ENCODE data around the gene HDAC5.

- TF ChIP-seq EZH2phosphoT487 (IDR thresholded peaks at IDR 0.05; ENCODE audit: insufficient read depth, low read depth): no peak
- no peak for TF ChIP-seq EZH2 (IDR thresholded peaks at IDR 0.05; ENCODE audit: insufficient read depth, poor library complexity, severe bottlenecking)
Measured at GRCh38 chr17:44083250-44083849, 40.1 kb downstream of the HDAC5 start.
